Fibroblast of lung (primary cell): ENCODE measurements around the gene HESX1.

ENCODE experiments used
- CTCF ChIP-seq, 2 donors: IDR thresholded peaks in 1 of 2; conservative IDR thresholded peaks in 1 of 2; 1 replicate in 1 of 2; 2 replicates in 1 of 2; pipeline ENCODE4 v1.5.1; 2011 to 2012; ENCODE audit warnings: low read length in 2 of 2, control low read depth in 1 of 2, inconsistent platforms in 1 of 2, low read depth in 1 of 2, mild to moderate bottlenecking in 1 of 2
- EZH2 ChIP-seq: IDR thresholded peaks from 2 replicates; pipeline ENCODE4 v1.5.1; 2012; ENCODE audit warnings: low read length, control low read depth, mild to moderate bottlenecking; ENCODE audit errors: missing control alignments

- TF ChIP-seq CTCF (conservative IDR thresholded peaks at IDR 0.05 in 1 of 2, IDR thresholded peaks at IDR 0.05 in 1 of 2; ENCODE audit: low read depth in 1 of 2, low read length in 2 of 2) (no peak), EZH2 (no peak)
These were observed 15.3 kb downstream of the HESX1 start for GRCh38 chr3:57184526-57184925.
